ENCODE data around the gene ZNF423. TPM values are rescaled to one million over a fixed set of nuclear protein-coding genes. Genes with fewer than 3 reads are reported as not detected.

ZNF423 gene
- total RNA-seq, 1 donor from 2014 or later, result 10.6 TPM

- H3K4me1 ChIP-seq (ENCODE audit: insufficient read depth, low read length), result no peaks in the 10 kb centered on the region
- DNase-seq (ENCODE audit: low read depth) (no peak), FAIRE-seq (no peak)
- no peaks in the 10 kb centered on the region for H3K27me3 ChIP-seq (ENCODE audit: insufficient read depth, low read length)
- Mint-ChIP-seq H3K27ac (ENCODE audit: unreplicated experiment) (no peak overlapping the region), H3K27me3 (ENCODE audit: low read depth, unreplicated experiment) (no peaks in the 10 kb centered on the region), H3K4me3 (ENCODE audit: unreplicated experiment) (no peak overlapping the region), H3K9me3 (ENCODE audit: unreplicated experiment) (no peaks in the 10 kb centered on the region), H3K36me3 (ENCODE audit: low read depth, unreplicated experiment) (peaks cover 4% of the 10 kb centered on the region), H3K4me1 (ENCODE audit: low read depth, unreplicated experiment) (no peaks in the 10 kb centered on the region)
- no peaks in the 10 kb centered on the region for H3K79me2 ChIP-seq (ENCODE audit: insufficient read depth, low read length)
- no peak overlapping the region for H3K4me2 ChIP-seq (ENCODE audit: low read length)
- H3K9me3 ChIP-seq (ENCODE audit: insufficient read depth, low read depth, low read length), result no peaks in the 10 kb centered on the region
- no peak overlapping the region for H3K9ac ChIP-seq (ENCODE audit: low read length)
- no peaks in the 10 kb centered on the region for H4K20me1 ChIP-seq (ENCODE audit: insufficient read depth, low read length)
- no peak overlapping the region for H3K27ac ChIP-seq (ENCODE audit: low read depth, low read length)
- no peak for TF ChIP-seq CTCF (IDR thresholded peaks at IDR 0.05; ENCODE audit: insufficient read depth, low read depth, low read length)
- TF ChIP-seq EZH2 (IDR thresholded peaks at IDR 0.05; ENCODE audit: insufficient read depth, low read length), result no peak
- H3K4me3 ChIP-seq (ENCODE audit: insufficient read depth, low read depth, low read length), result no peak overlapping the region
- H2AFZ ChIP-seq (ENCODE audit: low read depth, low read length), result no peak overlapping the region
- no peaks in the 10 kb centered on the region for H3K36me3 ChIP-seq (ENCODE audit: insufficient read depth, low read length)
These were observed 340.8 kb downstream of the ZNF423 start for GRCh38 chr16:49515016-49515565.

DNA sequence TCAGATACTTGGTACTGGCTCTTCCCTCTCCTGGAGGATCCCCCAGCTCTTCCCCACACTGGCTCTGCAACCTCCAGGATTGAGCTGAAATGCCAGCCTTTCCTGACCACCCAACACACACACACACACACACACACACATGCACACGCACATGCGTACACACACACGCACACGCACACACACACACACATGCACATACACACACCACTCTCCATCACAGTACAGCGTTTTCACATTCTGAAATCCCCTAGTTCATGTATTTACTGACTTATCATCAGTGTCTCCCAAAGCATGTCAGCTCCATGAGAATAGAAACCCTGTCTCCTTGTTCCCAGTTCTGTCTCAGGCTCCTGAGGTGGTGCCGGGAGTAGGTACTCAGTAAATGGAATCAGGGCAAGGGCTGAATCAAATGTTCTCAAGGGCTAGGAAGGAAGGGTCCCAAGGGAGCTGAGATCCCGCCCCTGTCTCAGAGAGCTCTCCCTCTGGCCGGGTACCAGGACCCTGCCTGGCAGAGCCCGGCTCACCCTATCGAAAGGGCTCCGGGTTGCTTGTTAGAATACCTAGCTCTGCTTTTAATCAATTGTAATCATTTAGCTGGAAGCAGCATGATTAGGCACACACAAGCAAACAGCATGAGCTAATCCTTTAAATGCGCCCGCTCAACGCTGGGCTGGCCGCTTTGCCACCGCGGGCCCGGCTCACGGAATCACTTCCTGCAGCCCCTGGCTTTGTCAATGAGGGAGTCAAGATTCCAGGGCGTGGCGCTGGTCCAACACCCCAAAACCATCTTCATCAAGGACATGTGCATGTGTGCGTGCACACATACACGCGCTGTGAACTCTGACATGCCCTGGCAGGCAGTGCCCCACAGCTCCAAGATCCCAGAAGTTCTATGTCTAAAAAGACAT, 341.6 kb downstream of the ZNF423 start:
- Mint-ChIP-seq H3K36me3 (ENCODE audit: low read depth, unreplicated experiment) (peaks cover 2% of the 10 kb centered on the region), H3K4me3 (ENCODE audit: unreplicated experiment) (no peak overlapping the region), H3K27me3 (ENCODE audit: low read depth, unreplicated experiment) (no peaks in the 10 kb centered on the region), H3K27ac (ENCODE audit: unreplicated experiment) (no peak overlapping the region), H3K9me3 (ENCODE audit: unreplicated experiment) (no peaks in the 10 kb centered on the region), H3K4me1 (ENCODE audit: low read depth, unreplicated experiment) (no peaks in the 10 kb centered on the region)
- no peak overlapping the region for H2AFZ ChIP-seq (ENCODE audit: low read depth, low read length)
- H3K4me2 ChIP-seq (ENCODE audit: low read length), result no peak overlapping the region
- no peak overlapping the region for H3K4me3 ChIP-seq (ENCODE audit: insufficient read depth, low read depth, low read length)
- H3K9ac ChIP-seq (ENCODE audit: low read length), result no peak overlapping the region
- TF ChIP-seq EZH2 (IDR thresholded peaks at IDR 0.05; ENCODE audit: insufficient read depth, low read length) (no peak), CTCF (IDR thresholded peaks at IDR 0.05; ENCODE audit: insufficient read depth, low read depth, low read length) (no peak)
- no peaks in the 10 kb centered on the region for H4K20me1 ChIP-seq (ENCODE audit: insufficient read depth, low read length)
- no peaks in the 10 kb centered on the region for H3K36me3 ChIP-seq (ENCODE audit: insufficient read depth, low read length)
- no peaks in the 10 kb centered on the region for H3K9me3 ChIP-seq (ENCODE audit: insufficient read depth, low read depth, low read length)
- H3K27me3 ChIP-seq (ENCODE audit: insufficient read depth, low read length), result no peaks in the 10 kb centered on the region
- H3K27ac ChIP-seq (ENCODE audit: low read depth, low read length), result no peak overlapping the region
- no peak for FAIRE-seq
- no peaks in the 10 kb centered on the region for H3K4me1 ChIP-seq (ENCODE audit: insufficient read depth, low read length)
- H3K79me2 ChIP-seq (ENCODE audit: insufficient read depth, low read length), result no peaks in the 10 kb centered on the region
- no peak for DNase-seq (ENCODE audit: low read depth)

GRCh38 chr16:49513040-49513439, 342.9 kb downstream of the ZNF423 start:
- FAIRE-seq, result no peak
- Histone ChIP-seq H4K20me1 (ENCODE audit: insufficient read depth, low read length) (no peaks in the 10 kb centered on the region), H3K27ac (ENCODE audit: low read depth, low read length) (no peak overlapping the region), H2AFZ (ENCODE audit: low read depth, low read length) (no peak overlapping the region), H3K9ac (ENCODE audit: low read length) (no peak overlapping the region), H3K4me3 (ENCODE audit: insufficient read depth, low read depth, low read length) (no peak overlapping the region), H3K36me3 (ENCODE audit: insufficient read depth, low read length) (no peaks in the 10 kb centered on the region), H3K4me2 (ENCODE audit: low read length) (no peak overlapping the region), H3K27me3 (ENCODE audit: insufficient read depth, low read length) (no peaks in the 10 kb centered on the region), H3K79me2 (ENCODE audit: insufficient read depth, low read length) (no peaks in the 10 kb centered on the region), H3K4me1 (ENCODE audit: insufficient read depth, low read length) (no peaks in the 10 kb centered on the region), H3K9me3 (ENCODE audit: insufficient read depth, low read depth, low read length) (no peaks in the 10 kb centered on the region)
- Mint-ChIP-seq H3K9me3 (ENCODE audit: unreplicated experiment) (no peaks in the 10 kb centered on the region), H3K4me1 (ENCODE audit: low read depth, unreplicated experiment) (no peaks in the 10 kb centered on the region), H3K27ac (ENCODE audit: unreplicated experiment) (no peak overlapping the region), H3K36me3 (ENCODE audit: low read depth, unreplicated experiment) (peaks cover 2% of the 10 kb centered on the region), H3K4me3 (ENCODE audit: unreplicated experiment) (no peak overlapping the region), H3K27me3 (ENCODE audit: low read depth, unreplicated experiment) (no peaks in the 10 kb centered on the region)
- DNase-seq (ENCODE audit: low read depth), result no peak
- TF ChIP-seq CTCF (IDR thresholded peaks at IDR 0.05; ENCODE audit: insufficient read depth, low read depth, low read length) (no peak), EZH2 (IDR thresholded peaks at IDR 0.05; ENCODE audit: insufficient read depth, low read length) (no peak)

Measured in astrocyte (in vitro differentiated cells and primary cell).